GM03348 (cell line): ENCODE results near the gene WDFY3.

Experiments
- DNase-seq: peaks from one replicate; pipeline ENCODE4 v3.0.0; 2012; ENCODE audit warnings: low spot score

The WDFY3 gene

DNA sequence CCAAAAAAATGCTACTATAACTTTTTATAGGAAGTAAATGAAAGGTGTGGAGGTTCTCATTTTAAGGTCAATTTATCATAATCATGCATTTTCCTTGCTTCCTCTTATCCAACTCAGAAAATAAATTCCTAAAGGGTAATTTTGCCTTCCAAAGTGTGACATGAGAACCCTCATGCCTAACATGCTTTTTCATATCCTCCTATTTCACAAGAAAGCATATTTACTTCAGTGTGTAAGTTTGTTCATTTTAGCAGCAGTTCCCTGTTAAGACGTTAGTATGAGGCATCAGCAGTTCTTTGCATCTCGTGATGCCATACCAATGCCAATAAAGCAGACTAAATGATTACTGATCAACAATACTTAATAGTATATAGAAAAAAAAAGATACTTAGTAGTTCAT, 18.4 kb downstream of the WDFY3 start:
- DNase-seq = peak; percentile 47

DNA sequence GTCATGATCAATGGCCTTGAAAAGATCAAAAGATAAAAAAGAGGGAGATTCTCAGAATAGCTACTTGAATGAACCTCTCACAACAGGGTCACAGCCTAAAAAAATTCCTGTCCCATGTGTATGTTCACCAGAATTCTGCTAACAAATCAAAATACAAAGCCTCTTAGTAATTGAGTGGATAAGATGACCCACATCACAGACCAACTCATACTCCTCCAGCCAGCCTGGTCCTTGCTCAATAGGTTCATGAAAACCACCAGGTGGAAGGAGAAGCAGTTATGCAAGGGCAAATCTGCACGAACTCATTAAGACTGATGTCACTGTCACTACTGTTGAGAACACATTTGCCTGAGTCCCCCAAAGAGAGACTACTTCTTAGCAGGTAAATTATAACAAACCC, 21.5 kb downstream of the WDFY3 start:
- DNase-seq = no peak

DNA sequence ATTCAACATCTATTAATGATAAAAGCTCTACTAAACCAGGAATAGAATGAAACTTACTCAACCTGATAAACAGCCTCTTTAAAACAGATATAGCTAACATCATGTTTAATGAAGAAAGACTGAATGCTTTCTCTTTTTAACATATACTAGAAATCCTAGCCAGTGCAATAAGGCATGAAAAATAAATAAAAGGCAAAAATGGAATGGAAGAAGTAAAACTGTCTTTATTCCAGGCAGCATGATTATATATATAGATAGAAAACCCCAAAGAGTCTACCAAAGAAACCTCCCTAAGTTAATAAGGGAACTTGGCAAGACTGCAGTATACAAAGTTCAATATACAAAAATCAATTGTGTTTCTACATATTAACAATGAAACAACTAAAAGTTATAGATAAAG, 25.5 kb downstream of the WDFY3 start:
- no peak for DNase-seq

DNA sequence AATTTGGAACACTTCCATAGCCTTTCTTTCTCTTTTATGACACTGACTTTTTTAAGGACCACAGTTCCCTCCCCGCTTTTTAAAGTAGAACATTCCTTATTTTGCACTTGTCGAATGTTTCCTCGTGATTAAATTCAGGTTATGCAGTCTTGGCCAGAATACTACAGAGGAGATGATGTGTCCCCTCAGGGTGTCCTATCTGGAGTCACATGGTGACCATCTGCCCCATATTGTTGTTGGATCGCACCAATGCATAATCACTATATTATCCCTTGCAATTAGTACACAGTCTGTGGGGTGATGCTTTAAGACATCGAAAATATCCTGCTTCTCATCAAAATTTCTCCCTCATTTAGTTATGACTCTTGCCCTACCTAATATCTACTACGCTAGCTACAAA, 27.4 kb downstream of the WDFY3 start:
- DNase-seq = no peak

DNA sequence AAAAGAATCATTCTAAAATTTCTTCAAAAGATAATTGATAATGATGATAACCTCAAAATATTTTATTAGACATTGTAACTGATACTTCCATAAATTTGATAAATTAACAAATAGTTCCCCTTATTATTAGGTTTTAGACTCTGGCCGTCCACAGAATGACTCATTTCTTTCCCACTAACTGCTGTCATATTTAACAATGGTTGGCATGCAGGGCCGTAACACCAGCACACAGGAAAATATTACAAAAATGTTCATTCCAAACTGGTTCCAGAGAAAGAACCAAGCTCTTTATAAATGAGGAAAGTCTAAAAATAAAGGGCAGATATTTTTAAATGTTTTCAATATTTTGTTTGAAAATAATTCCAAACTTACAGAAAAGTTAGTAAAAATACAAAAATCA, 28.2 kb downstream of the WDFY3 start:
- DNase-seq = peak; percentile 69

DNA sequence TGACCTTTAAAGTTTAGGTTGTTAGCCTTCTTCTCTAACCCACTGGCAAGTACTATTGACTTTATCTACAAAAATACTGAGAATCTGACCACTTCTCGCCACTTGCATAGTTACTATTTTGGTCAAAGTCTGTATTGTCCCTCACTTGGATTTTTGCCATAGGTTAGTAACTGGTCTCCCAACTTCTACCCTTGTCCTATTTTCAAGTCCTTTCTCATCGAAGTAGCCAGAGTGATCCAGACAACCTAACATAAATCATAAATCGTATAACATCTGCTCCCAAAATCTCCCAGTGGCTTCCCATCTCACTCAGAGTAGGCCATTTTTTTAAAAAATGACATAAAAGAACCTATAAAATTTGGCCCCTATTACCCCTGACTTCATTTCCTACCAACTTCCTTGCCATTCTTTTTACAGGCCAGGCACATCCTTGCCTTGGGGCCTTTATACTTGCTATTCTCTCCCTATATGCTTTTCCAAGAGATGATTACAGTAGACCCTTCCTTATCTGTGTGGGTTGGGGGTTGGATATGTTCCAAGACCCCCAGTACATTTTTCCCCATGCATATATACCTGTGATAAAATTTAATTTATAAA, 29.0 kb downstream of the WDFY3 start:
- DNase-seq = no peak

DNA sequence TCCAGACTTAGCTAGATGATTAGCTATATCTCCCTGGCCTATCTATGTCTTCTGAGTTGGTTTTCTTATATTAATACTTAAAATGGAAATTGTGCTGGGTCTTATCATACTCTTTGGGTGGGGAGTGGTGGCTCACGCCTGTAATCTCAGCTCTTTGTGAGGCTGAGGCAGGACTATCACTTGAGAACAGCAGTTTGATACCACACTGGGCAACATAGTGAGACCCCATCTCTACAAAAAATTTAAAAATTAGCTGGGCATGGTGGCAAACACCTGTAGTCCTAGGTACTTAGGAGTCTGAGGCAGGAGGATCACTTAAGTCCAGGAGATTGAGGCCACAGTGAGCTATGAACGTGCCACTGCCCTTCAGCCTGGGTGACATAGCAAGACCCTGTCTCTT, 30.4 kb downstream of the WDFY3 start:
- DNase-seq = no peak

DNA sequence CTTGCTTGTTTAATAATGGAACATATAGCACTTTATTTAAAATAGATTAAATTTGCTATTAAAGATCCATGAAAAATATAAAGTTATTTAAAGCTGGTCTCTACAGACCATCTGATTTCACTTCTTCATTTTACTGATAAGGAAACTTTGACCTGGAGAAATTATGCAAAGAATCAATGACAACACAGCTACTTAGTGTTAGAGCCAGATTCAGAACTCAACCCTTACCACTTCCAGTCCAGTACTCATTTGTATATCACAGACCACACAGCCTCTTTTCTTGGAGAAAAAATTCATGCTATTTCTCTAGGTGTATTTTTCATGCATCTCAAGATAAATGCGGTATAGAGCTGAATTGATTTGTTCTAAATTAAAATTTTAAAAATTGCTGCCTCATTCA, 34.0 kb downstream of the WDFY3 start:
- DNase-seq = no peak

DNA sequence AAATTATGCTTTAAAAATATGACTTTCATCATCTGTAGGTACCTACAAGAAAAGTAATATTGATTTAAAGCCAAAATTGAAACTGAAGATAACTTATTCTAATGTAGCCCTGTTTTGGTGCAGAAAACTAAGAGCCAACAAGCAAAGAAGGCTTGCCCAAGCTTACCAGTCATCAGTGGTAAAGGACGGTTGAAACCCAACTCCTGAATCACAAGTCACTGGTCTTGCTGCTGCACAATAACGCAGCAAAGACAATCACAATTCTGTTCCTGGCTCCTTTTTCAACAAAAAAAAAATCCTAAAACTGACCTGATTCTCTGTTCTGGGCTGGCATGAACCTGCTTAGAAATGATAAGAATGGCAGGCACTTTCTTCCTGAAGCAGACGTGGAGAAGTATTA, 34.5 kb downstream of the WDFY3 start:
- DNase-seq = no peak

DNA sequence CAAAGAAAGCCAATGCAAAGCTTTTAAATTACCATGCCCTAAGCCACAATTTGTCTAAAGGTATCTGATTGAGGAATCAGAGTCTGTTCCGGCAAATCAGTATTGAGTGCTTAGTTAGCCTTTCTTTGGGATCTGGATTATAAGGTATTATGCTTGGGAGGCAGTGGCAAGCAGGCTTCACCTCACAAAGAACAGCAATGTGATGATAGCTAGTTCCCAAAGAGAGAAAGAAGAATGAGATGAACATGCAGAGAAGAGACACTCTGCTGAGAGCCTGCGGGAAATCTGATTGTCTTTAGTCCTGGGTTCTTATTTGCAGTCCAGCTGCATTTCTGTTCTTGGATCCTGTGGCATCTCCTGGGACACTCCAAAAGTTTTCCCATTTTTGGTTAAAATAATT, 35.2 kb downstream of the WDFY3 start:
- no peak for DNase-seq

DNA sequence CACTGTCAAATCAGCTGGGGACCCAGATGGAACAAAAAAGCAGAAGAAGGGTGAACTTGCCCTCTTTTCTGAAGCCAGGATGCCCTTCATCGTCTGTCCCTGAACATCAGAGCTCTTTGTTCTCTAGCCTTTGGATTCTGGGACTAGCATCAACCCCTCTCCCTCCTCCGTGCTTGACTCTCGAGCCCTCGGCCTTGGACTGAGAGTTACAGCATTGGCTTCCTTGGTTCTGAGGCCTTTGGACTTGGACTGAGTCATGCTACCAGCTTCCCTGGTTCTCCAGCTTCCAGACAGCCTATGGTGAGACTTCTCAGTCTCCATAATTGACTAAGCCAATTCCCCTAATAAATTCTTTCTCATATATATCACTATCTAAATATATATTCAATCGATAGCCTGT, 38.4 kb downstream of the WDFY3 start:
- DNase-seq = no peak

DNA sequence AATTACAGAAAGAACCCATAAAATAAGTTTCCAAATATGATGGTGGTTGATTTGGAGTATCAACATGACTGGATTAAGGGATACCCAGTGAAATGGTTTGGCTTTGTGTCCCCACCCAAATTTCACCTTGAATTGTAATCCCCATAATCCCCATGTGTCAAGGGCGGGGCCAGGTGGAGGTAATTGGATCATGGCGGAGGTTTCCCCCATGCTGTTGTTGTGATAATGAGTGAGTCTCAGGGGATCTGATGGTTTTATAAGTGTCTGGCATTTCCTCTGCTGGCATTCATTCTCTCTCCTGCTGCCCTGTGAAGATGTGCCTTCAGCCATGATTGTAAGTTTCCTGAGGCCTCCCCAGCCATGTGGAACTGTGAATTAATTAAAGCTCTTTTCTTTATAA, 39.1 kb downstream of the WDFY3 start:
- no peak for DNase-seq

DNA sequence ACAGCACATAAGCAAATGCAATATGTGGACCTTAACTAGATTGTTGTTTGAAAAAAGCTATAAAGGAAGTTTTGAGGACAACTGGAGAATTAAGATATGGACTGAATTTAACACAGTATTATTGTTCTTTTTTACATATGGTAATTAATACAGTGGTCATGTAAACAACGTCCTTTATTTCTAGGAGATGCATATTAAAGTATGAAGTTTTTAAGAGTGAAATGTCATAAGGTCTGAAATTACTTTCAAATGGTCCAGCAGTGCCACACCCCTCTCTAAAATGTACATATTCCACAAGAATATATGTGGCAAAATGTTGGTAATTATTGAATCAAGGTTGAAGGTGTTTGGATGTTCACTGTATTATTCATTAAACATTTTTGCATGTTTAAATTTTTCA, 40.9 kb downstream of the WDFY3 start:
- no peak for DNase-seq

DNA sequence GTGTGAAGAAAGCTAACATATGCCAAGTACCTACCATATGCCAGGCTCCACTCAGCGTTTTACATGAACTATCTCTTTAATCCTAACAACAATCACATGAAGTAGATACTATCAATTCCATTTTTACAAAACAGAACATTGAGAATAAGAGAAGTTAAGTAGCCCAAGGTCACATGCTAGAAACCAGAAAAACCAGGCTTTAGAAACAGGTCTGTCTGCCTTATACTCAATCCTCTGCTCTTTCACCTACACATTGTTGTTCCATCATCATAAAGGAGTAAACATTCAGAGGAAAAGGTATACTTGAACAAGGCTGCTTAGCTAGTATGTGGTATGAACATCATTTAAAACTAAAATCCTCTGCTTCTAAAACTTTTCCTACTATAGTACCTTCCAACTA, 42.1 kb downstream of the WDFY3 start:
- DNase-seq = no peak

DNA sequence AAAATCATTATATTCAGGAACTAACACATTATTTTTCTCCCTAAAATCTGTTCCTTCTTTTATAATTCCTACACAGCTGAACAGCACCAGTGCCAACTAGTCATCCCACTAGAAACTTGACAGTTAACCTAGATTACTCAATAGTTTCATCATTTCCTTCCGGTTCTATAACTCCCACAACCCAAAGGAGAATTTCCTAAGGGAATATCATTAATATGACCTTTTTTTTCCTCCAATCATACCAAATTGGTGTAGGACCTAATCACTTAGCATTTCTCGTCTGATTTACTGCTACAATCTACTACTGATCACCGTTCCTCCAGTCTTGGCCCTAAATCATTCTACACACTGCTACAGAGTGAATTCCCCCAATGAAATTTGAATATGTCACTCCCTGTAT, 45.9 kb downstream of the WDFY3 start:
- peak; percentile 71 for DNase-seq

DNA sequence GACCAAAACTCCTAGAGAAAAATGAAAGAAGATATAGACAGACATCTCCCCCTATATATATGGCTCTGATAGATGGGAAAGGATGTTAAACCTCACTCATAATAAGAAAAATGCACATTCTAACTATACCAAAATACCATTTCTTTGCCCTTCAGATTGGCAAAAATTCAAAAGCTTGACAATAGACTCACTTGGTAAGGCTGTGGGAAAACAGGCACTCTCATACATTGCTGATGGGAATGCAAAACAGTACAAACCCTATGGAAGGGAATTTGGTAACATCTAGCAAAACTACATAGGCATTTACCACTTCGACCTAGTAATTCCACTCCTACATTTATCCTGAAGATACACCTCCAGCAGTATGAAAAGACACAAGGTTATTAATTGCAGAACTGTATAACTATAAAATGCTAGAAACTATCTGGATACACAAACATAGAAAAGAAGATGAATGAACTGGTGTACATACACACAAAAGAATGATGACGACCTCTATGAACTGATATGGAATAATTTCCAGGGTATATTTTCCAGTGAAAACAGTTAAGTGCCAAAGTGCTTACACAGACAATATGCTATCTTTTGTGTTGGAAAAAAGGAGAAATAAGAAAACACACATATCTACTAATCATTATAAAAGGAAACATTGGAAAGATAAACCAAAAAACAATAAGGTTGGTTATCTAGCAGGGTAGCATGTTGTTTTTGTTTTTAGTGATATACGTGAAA, 48.5 kb downstream of the WDFY3 start:
- no peak for DNase-seq

DNA sequence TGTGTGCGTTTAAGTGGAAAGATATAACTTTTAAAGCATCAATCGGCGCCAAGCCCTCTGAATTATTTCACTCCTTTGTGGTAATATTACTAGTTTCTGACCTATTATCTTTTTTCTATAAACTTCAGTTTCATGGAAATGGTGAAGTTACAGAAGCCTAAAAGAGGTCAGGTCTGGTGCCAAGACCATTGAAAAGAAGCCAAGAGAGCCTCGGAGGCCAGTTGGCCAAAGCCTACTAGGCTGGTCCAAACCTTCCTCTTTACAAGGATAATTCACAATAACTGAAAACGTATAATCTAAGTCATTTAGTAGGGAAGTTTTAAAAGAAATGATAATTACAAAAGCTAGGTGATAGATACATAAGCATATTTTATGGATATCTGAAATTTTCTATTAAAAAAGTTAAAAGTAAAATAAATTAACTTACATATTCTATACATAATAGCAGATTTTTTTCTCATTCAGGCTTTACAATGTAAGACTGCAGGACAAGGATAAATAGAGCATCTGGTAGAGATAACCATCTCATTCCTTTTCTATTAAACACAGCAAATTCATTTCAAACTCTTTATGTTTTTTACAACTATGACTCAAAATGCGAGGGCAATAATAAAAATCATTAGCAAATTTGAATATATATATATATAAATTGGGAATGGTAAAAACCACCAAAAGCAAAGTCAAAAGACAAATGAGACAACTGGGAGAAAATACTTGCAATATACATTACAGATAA, 49.2 kb downstream of the WDFY3 start:
- DNase-seq = no peak

DNA sequence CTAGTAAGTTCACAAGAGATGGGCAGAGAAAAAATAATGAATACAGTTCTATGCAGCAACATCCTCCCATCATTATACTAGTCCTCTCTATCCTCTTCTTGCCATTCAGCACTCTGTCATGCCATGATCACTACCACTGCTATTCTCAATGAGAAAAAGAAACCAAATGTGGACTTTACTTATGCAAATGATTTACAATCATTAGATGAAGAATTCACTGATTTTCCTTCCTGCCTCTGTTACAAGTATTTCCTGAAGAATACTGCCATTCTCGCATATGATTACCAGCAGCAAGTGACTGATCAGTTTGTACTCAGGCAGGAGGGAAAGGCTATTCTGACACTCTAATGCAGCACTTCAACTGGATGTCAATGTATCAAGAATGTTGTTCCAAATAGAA, 50.3 kb downstream of the WDFY3 start:
- DNase-seq = no peak

DNA sequence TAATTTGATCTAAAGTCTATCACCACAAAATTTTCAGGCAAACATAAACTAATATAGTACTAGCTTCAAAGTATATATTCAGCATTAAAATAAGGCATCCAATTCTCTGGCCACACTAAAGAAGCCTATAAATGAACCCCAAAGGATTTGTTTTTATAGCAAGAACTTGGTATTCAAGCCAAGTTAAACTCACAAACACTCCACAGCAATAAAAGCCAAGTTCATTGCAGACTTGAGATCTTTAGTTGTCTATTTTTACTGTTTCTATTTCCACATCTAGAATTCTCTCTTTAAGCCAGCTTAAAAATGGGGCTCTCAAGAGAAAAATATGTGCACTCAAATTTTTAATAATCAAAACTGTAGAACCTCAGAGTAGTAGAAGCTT, 51.1 kb downstream of the WDFY3 start:
- no peak for DNase-seq

DNA sequence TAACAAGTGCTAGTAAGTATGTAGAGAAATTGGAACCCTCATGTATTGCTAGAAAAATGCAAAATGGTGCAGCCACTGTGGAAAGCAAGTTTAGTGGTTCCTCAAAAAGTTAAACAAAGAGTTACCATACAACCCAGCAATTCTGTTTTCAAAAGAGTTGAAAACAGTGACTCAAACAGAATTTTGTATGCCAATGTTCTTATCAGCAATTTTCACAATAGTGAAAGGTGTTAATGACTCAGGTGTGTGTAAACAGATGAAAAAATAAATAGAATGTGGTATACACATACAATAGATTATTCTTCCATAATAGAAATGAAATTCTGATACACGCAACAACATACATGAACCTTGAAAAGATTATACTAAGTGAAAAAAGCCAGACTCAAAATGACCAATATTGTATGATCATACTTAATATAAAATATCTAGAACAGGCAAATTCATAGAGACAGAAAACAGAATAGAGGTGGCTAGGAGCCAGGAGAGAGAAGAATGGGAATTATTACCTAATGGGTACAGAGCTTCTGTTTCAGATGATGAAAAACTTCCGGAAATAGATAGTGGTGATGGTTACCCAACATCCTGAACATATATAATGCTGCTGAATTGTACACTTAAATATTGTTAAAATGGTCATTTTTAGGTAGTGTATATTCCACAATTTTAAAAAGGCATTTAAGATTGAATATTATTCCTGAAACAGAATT, 51.6 kb downstream of the WDFY3 start:
- no peak for DNase-seq

DNA sequence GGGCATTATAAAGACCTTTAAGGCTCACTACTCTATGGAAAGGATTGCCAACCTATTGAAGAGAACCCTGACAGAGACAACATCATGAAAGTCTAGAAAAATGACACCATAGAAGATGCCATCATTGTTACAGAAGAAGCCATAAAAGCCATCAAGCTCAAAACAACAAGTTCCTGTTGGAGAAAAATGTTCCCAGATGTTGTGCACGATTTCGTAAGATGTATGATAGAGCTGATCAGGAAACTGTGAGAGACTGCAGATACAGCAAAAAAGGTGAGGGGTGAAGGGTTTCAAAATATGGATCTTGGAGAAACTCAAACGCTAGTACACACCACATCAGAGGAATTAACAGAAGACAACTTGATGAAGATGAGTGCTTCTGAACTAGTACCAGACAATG, 53.3 kb downstream of the WDFY3 start:
- no peak for DNase-seq

DNA sequence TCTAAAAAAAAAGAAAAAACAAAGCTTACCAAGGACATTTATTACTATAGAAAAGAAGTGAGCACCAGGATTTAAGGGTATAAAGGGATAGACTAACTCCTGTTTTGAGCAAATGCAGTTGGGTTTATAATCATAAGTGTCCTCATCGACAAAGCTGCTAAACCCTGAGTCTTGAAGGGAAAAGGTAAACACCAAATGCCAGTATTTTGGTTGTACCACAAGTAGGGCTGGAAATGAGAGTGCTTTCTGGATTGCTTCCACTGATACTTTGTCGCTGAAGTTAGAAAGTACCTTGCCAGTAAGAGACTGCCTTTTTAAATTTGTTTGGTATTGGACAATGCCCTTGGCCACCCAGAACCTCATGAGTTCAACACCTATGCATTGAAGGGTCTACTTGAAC, 53.7 kb downstream of the WDFY3 start:
- no peak for DNase-seq

DNA sequence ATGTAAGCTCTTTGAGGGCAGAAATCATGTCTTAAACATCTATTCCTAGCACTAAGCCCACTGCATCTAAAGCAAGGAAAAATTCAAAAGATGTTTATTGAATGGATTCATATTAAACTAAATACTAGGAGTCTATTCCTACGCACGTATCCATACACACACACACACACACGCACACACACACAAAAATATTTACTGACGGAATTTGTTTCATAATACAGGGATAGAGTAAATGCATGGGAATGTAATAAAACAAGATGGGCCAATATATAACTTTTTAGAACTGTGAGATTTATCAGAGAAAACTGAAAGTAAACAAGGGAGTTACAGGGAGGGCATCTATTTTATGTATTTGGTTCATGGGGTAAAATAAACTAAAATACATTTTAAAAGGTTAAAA, 57.6 kb downstream of the WDFY3 start:
- DNase-seq = no peak
